H54 (cell line): ENCODE results near the gene MED13L.
A peak's percentile ranks its signal among the peaks of the same experiment; 100 is the strongest.
"Not testable (repeated sequence)": the region's sequence is repeated elsewhere in the genome, so short reads cannot be mapped to it uniquely, and the experiment has no call there.

Experiments
- DNase-seq: peaks from one replicate; pipeline ENCODE4 v3.0.0; 2011; ENCODE audit warnings: low spot score, mixed read lengths; ENCODE audit not compliant: insufficient read length
- FAIRE-seq: peaks from 3 replicates; lab custom pipeline; 2011; peaks lifted over from hg19 to GRCh38; lab: Jason Lieb, UNC
- POLR2A ChIP-seq: IDR thresholded peaks from 2 replicates; pipeline ENCODE4 v1.6.1; 2011; ENCODE audit warnings: low read depth, mild to moderate bottlenecking, low read length

The MED13L gene

DNA sequence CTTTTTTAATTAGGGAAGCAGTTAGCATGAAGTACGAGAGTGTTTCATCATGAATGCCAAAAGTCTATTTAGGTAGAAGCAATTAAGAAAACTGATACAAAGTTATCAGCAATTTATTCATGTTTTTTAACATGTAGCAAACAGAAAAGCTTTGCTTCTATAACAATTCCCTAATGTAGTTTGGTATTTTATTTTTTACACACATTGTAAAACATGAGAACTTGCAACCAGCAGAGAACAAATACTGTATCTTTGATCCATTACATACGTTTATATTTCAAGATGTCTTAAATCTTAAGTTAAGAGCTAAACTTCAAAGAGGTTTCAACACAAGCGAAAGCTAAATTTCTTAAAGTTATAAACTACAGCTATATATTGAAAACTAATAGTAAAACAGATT lies 39.3 kb downstream of the MED13L start:
- DNase-seq (no peak), FAIRE-seq (no peak)
- no peak for TF ChIP-seq POLR2A

DNA sequence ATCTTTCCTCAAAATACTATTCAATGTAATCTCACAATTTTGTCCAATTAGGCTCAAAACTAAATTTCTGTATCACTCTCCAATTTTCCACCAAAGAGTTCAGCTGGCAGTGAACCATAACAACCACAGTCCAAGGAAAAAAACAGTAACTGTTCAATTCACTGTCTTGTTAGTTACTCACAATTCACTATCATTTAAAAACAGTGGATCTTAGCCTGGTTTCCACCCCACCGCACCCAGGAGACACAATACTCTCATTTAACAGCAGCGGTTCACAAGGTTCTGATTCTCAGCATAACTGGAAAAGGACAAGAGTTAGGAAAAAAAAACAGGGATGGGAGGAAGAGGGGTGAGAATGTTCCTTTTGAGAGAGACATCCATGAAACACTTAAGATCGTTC lies 40.5 kb downstream of the MED13L start:
- FAIRE-seq (no peak), DNase-seq (no peak)
- TF ChIP-seq POLR2A = no peak

DNA sequence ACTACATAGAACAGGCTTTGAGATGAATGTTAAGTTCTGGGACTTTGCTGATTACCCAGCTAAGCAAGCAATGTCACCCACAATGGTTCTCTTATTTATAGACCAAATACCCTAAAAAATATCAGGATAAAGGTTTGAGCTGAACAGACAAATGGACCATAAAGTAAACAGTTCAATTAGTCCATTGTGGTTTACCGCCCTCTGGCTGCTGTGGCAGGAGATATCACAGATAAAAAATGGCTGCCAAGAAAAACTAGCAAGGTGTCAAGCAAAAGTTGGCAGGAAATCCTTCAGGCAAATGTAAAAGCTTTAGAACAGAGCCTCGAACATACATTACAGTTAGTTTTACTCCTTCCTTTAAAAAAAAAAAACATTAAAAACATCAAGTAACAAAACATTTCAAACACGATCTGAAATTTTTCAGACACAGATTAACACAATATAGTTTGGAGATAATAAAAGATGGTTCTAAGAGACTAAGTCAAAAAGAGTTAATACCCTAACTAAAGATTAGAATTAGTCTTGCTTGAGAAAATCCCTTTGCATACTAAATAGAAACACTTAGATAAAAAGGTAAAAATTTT lies 41.3 kb downstream of the MED13L start:
- no peak for DNase-seq
- no peak for TF ChIP-seq POLR2A
- peak; percentile 91 for FAIRE-seq

DNA sequence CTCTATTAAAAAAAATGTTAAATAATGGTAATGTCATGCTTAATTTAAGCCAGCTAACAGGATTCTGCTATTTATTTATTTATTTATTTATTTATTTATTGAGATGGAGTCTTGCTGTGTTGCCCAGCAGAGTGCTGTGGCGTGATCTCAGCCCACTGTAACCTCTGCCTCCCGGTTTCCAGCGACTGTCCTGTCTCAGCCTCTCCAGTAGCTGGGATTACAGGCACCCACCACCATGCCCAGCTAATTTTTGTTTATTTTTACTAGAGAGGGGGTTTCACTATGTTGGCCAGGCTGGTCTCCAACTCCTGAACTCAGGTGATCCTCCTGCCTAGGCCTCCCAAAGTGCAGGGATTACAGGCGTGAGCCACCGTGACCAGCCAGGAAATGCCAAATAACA lies 43.3 kb downstream of the MED13L start:
- DNase-seq, FAIRE-seq: not testable (repeated sequence)

- TF ChIP-seq POLR2A = no peak
- no peak for DNase-seq
- no peak for FAIRE-seq
These were observed 43.8 kb downstream of the MED13L start for GRCh38 chr12:116233669-116234068.

- DNase-seq = no peak
- TF ChIP-seq POLR2A = no peak
- FAIRE-seq = no peak
These were observed 49.7 kb downstream of the MED13L start for GRCh38 chr12:116227811-116228210.

DNA sequence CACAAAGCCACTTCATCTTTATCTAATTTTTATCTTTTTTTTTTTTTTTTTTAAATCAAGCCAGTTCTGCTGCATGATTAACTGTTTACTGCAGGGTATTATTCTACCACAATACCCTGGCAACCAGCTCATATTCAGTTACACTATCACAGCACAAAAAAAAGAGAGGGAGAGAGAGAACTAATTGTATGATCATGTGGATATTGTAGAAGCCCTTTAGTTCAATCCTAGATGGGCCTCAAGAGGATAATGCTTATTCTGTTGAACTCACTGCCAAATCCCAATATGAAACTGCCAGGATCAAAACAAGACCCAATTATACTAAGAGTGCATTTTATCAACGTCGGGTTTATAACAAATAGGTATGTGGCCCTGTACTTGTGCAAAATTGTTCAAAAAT lies 51.5 kb downstream of the MED13L start:
- TF ChIP-seq POLR2A = no peak
- DNase-seq (no peak), FAIRE-seq (no peak)

- DNase-seq (no peak), FAIRE-seq (peak; percentile 93)
- TF ChIP-seq POLR2A = no peak
These were observed 55.1 kb downstream of the MED13L start for GRCh38 chr12:116222358-116222757.

DNA sequence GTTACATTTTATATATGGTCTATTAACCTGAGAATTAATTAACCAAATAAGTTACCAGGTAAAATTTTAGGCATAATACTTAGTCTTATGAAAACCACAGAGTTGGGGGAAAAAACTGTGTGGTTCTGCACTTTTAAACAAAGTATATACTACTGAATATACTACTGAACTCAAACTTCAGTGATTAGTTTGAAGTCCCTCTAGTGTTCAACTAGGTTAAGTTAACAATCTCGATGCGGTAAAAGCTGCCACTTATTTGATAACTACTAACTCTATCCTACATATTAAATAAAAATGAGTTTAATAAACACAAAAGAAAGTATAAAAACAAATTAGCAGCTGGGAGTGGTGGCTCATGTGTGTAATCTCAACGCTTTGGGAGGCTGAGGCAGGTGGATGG lies 56.7 kb downstream of the MED13L start:
- FAIRE-seq = no peak

DNA sequence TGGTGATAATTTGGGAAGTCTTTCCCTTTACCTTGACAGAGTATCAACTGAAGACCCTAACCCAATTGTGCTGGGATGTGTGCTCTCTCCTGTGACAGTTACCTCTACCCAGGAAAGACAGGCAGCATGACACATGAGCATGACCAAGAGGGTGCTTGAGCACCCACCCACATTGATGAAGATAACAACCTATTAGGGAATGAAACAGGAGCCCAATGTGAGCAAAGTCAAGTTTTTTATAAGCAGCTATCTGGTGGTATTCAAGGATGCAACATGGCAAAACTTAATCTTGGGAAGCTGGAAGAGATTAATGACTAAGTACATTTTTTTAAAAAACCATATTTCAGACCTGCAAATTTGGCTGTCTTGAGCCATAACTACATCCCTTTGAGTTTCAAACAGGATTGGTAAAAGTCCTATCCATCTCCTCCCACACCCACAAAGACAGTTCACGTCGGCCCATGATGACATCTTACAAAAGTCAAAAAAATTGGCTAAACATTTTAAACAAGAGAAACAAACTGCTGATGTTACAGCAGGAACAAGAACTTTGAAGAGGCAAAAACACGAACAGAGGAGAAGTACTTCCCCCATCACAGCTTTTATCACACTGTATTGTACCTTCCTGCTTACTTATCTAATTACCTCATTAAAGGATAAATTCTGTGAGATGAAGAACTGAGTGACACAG lies 60.3 kb downstream of the MED13L start:
- TF ChIP-seq POLR2A = no peak
- DNase-seq (no peak), FAIRE-seq (peak; percentile 11)

More for the DNA sequence above, 56.7 kb downstream of the MED13L start:
- DNase-seq = no peak
- TF ChIP-seq POLR2A = no peak

DNA sequence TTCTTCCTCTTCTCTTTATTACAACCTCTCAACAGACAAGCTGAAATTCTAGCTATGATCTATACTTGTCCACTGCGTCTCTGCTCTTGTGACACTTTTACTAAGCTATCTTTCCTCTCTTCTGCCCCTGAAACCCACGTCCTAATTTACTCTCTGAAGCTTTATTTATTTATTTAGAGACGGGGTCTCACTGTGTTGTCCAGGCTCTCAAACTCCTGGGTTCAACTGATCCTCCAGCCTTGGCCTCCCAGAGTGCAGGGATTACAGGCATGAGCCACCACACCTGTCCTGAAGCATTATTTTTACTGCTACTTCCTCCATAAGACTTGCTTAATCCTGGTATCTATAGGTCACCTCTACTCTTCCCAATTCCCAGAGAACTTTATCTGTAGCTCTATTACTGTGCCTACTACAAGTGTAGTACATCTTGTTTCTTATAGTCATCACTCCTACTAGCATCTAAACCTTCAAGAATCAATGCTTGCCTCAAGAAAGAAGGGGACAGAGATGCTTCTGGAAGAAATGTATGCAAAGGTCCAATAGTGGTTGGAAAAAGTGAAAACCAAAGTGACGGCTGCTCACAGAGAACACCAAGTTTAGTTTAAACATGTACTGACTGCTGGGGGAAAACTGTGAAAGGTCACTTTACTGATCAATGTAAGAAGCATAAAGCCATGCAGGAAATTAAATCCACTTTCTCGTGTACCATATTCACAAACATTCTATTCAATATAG lies 61.3 kb downstream of the MED13L start:
- no peak for TF ChIP-seq POLR2A
- DNase-seq = no peak

GRCh38 chr12:116215023-116215422 lies 62.5 kb downstream of the MED13L start:
- no peak for DNase-seq
- TF ChIP-seq POLR2A = no peak
- FAIRE-seq = no peak

More for the DNA sequence above, 61.3 kb downstream of the MED13L start:
- FAIRE-seq = no peak

GRCh38 chr12:116213885-116214527 lies 63.5 kb downstream of the MED13L start:
- no peak for FAIRE-seq
- DNase-seq = no peak
- TF ChIP-seq POLR2A = no peak

GRCh38 chr12:116213014-116213413 lies 64.5 kb downstream of the MED13L start:
- no peak for FAIRE-seq
- TF ChIP-seq POLR2A = no peak
- DNase-seq = no peak
